Natural killer cell (primary cell): ENCODE data around the gene DIP2C. TPM values are rescaled to one million over a fixed set of nuclear protein-coding genes. Genes with fewer than 3 reads are reported as not detected.

Source experiments
- ATAC-seq, 3 donors: fragments of 150-1000 bp in 2 of 3; fragments of 200-7000 bp in 1 of 3; cut with Tn5 transposase; 1 replicate in 1 of 3; 2 replicates in 2 of 3; pipeline ENCODE4 v1.10.0; 2021; ENCODE audit warnings: mild to moderate bottlenecking in 2 of 3, moderate library complexity in 2 of 3
- DNase-seq, 2 donors: peaks; one replicate each; pipeline versions ENCODE4 v3.0.0 to v3.0.0-alpha.2; 2013 to 2021; ENCODE audit warnings: mixed read lengths in 1 of 2
- H3K27ac ChIP-seq: one replicate; pipeline ENCODE4 v1.5.1; 2013; ENCODE audit warnings: mild to moderate bottlenecking, low read length
- H3K27me3 ChIP-seq: one replicate; pipeline ENCODE4 v1.6.1; 2013; ENCODE audit warnings: low read length; ENCODE audit not compliant: control insufficient read depth, insufficient read depth
- H3K36me3 ChIP-seq: one replicate; pipeline ENCODE4 v1.6.1; 2013; ENCODE audit warnings: low read length; ENCODE audit not compliant: control insufficient read depth, insufficient read depth
- H3K4me1 ChIP-seq: one replicate; pipeline ENCODE4 v1.6.1; 2013; ENCODE audit warnings: low read length; ENCODE audit not compliant: control insufficient read depth, insufficient read depth
- H3K4me3 ChIP-seq: one replicate; pipeline ENCODE4 v1.5.1; 2013; ENCODE audit warnings: low read length
- H3K9me3 ChIP-seq: one replicate; pipeline ENCODE4 v1.6.1; 2013; ENCODE audit warnings: low read length; ENCODE audit not compliant: control insufficient read depth, insufficient read depth
- H3K27ac Mint-ChIP-seq, 2 donors: one replicate each; pipeline ENCODE4 v1.8.0; 2022; ENCODE audit warnings: mild to moderate bottlenecking in 2 of 2, mixed read lengths in 2 of 2, moderate library complexity in 1 of 2
- H3K27me3 Mint-ChIP-seq, 2 donors: one replicate each; pipeline ENCODE4 v1.8.0; 2022; ENCODE audit warnings: low read depth in 2 of 2, mixed read lengths in 2 of 2
- H3K36me3 Mint-ChIP-seq: one replicate; pipeline ENCODE4 v1.8.0; 2022; ENCODE audit warnings: mixed read lengths
- H3K4me1 Mint-ChIP-seq, 2 donors: one replicate each; pipeline ENCODE4 v1.8.0; 2022; ENCODE audit warnings: mixed read lengths in 2 of 2
- H3K4me3 Mint-ChIP-seq: one replicate; pipeline ENCODE4 v1.8.0; 2022; ENCODE audit warnings: mild to moderate bottlenecking, moderate library complexity, mixed read lengths
- H3K9me3 Mint-ChIP-seq, 2 donors: one replicate each; pipeline ENCODE4 v1.8.0; 2022; ENCODE audit warnings: mixed read lengths in 2 of 2
- CTCF ChIP-seq: fragments of 200-600 bp; IDR thresholded peaks from one replicate; pipeline ENCODE4 v1.8.0; 2022; ENCODE audit warnings: antibody characterized with exemption
- WGBS: methylation state at CpG from one replicate; pipeline ENCODE4 v1.1.7; 2013; ENCODE audit warnings: missing lambda C conversion rate; ENCODE audit not compliant: insufficient coverage; 5-methylcytosine and 5-hydroxymethylcytosine counted together
- intact Hi-C: fragments of 100-400 bp; cut with micrococcal nuclease; formaldehyde crosslinking; loops from one replicate; pipeline ENCODE4 v1.14.2; 2022
- total RNA-seq, 4 donors: library from RNA; stranded (reverse); fragments of 120-200 nt in 1 of 4; gene quantifications; one replicate each; pipeline versions ENCODE4 v1.2.3 to v1.2.4, GENCODE V29; 2013 to 2022

Gene DIP2C
- total RNA-seq, 3 donors from 2014 or later (not counting 1 experiment from before 2014, with no cell fraction given): 1.5 to 5.8 (median 3.8) TPM

DNA sequence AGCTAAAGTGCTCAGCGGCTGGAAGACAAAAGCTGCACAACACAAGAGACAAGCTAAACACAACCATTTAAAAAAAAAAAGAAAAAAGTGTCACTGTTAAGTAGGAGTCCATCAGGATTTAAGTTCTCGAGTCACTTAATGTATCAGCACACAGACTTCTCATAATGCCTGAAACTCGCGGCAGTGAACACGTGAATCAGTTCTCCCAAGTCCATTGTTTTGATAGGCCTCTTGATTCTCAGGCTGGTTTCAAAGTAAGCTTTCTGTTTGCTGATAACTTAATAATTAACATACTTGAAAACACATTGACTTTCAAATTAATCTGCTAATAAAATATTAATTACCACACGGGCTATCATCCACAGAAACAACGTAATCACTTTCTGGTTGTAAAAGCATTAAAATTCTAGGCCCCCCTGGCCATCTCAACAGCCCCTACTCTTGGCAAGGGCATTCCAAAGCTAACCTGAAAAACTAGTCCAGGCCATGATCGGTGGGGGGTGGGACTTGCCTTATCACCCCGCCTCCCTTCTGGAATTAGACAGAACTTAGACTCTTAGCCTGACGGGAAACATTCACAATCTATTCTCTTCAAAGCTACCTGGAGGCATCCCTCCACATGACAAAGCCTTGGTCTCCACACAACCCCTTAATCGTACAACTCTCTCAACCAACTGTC is 129.0 kb downstream of the DIP2C start:
- no peaks in the 10 kb centered on the region for H3K27me3 ChIP-seq
- no peak overlapping the region for H3K4me3 ChIP-seq
- ATAC-seq: no peak
- DNase-seq: no peak
- no peaks in the 10 kb centered on the region for H3K4me1 ChIP-seq
- no peaks in the 10 kb centered on the region for H3K9me3 Mint-ChIP-seq
- no peaks in the 10 kb centered on the region for H3K36me3 Mint-ChIP-seq
- intact Hi-C loops: no loop called here
- peaks cover 0 to 4% of the 10 kb centered on the region in 2 donors for H3K4me1 Mint-ChIP-seq
- H3K4me3 Mint-ChIP-seq: no peak overlapping the region
- H3K27ac Mint-ChIP-seq: no peak overlapping the region
- no peaks in the 10 kb centered on the region for H3K9me3 ChIP-seq
- WGBS: 94% methylated on average over 11 of the region's 11 CpGs
- no peak overlapping the region for H3K27ac ChIP-seq
- TF ChIP-seq CTCF: no peak
- no peaks in the 10 kb centered on the region for H3K36me3 ChIP-seq
- peaks cover 10 to 36% of the 10 kb centered on the region in 2 donors for H3K27me3 Mint-ChIP-seq

DNA sequence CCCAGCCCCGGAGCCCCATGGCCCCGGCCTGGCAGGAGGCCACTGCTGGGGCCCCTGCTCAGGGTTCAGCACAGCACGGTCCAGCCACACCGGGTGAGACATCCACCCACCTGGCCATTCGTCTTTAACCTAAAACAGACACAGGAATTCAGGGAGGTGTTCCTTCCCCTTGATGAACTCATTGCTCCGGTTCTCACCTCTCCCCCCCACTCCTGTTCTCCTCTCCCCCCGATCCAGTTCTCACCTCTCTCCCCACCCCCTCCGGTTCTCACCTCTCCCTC is 129.8 kb downstream of the DIP2C start:
- no peaks in the 10 kb centered on the region for H3K27me3 ChIP-seq
- H3K36me3 ChIP-seq: no peaks in the 10 kb centered on the region
- Mint-ChIP-seq H3K27me3 (peaks cover 10 to 34% of the 10 kb centered on the region in 2 donors), H3K27ac (no peak overlapping the region), H3K4me1 (peaks cover 0 to 4% of the 10 kb centered on the region in 2 donors), H3K9me3 (no peaks in the 10 kb centered on the region), H3K4me3 (no peak overlapping the region), H3K36me3 (no peaks in the 10 kb centered on the region)
- H3K9me3 ChIP-seq: no peaks in the 10 kb centered on the region
- no peak overlapping the region for H3K27ac ChIP-seq
- DNase-seq (no peak), ATAC-seq (no peak)
- 66% methylated on average over 7 of the region's 8 CpGs for WGBS
- no peak for TF ChIP-seq CTCF
- H3K4me3 ChIP-seq: no peak overlapping the region
- no peaks in the 10 kb centered on the region for H3K4me1 ChIP-seq
- intact Hi-C loops: no loop called here

GRCh38 chr10:558891-559766 is 130.3 kb downstream of the DIP2C start:
- Mint-ChIP-seq H3K36me3 (no peaks in the 10 kb centered on the region), H3K4me1 (peaks cover 0 to 4% of the 10 kb centered on the region in 2 donors), H3K27me3 (peaks cover 5 to 28% of the 10 kb centered on the region in 2 donors), H3K27ac (no peak overlapping the region), H3K4me3 (no peak overlapping the region), H3K9me3 (no peaks in the 10 kb centered on the region)
- Histone ChIP-seq H3K36me3 (no peaks in the 10 kb centered on the region), H3K9me3 (no peaks in the 10 kb centered on the region), H3K27ac (no peak overlapping the region), H3K4me1 (no peaks in the 10 kb centered on the region), H3K27me3 (no peaks in the 10 kb centered on the region), H3K4me3 (no peak overlapping the region)
- WGBS: 96% methylated on average over 14 of the region's 19 CpGs
- intact Hi-C loops: no loop called here
- ATAC-seq: no peak
- DNase-seq: no peak
- no peak for TF ChIP-seq CTCF
